GOT3 (cell line): ENCODE results near the gene MORC3.

ENCODE experiments used
- DNase-seq: peaks from one replicate; lab custom pipeline; 2025; ENCODE audit warnings: mixed read lengths; lab: John Stamatoyannopoulos, UW

MORC3 gene

DNA sequence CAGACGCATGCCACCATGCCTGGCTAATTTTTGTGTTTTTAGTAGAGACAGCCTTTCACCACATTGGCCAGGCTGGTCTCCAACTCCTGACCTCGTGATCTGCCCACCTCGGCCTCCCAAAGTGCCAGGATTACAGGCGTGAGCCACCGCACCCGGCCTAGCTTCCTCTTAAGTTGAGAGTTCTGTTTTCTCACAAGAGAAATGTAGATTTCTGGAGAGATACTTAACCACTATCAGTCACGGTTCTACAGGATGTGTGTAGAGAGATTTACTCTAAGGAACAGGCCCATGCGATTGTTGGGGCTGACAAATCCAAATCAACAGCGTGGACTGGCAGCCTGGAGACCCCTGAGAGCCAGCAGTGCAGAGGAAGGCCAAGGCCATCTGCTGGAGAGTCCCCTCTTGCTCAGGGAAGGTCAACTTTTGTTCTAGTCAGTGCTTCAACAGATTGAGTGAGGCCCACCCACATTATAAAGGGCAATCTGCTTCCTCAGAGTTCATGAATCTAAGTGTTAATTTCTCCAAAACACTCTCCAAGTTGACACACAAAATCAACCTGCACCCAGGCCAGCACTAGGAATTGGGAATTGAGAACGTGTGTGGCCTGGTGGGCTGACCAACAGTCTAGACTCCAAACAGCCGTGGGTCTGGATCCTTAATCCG lies 103.9 kb downstream of the MORC3 start:
- DNase-seq: no peak

DNA sequence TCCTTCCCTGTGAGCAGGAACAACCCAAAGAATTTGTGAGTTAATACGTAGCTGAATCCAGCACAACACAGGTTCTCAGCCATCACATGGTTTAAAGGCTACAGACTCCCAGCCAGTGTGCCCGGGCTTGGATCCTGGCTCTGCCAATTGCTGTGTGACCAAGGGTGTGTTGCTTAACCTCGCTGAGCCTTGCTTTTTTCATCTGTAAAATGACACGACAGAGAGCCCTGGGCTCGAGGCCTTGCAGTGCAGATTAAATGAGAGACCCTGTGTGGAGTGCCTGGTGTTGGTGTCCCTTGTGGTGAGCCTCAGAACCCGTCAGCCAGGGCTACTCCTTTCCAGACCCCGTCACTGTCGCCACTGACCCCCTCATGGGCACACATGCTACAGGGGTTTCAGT lies 104.6 kb downstream of the MORC3 start:
- DNase-seq: no peak

DNA sequence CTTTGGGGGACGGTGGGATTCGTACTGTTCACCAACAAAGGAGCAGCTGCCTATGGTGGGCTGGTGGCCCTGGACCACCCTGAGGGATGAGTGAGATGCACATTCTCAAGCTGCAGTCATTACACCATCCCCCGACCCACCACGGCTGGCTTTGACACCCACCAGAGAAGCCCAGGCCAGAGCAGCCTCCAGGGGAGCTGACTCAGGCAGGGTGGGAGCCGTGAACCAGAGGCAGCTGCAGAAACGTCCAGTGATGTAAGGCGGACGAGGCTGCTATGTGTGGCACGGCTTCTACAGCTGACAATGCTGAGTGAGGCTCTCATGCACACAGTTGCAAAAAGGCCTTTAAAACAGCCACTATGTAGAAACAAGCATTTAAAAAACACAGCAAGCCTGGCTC lies 105.3 kb downstream of the MORC3 start:
- DNase-seq: no peak
